ENCODE measurements around the gene PALD1.

The PALD1 gene

GRCh38 chr10:70504521-70505358, 26.2 kb downstream of the PALD1 start:
- no peaks in the 10 kb centered on the region for H3K27me3 ChIP-seq (replicated peaks; ENCODE audit: control insufficient read depth, insufficient read depth, low read length, poor library complexity, severe bottlenecking)
- H3K9me3 ChIP-seq (ENCODE audit: control insufficient read depth, low read length) = no peaks in the 10 kb centered on the region
- H3K4me3 ChIP-seq (ENCODE audit: insufficient read depth, low read depth, low read length, poor library complexity, severe bottlenecking) = no peak overlapping the region
- DNase-seq = no peak
- H3K36me3 ChIP-seq (ENCODE audit: control insufficient read depth, insufficient read depth, low read length) = no peaks in the 10 kb centered on the region
- H3K27ac ChIP-seq (ENCODE audit: insufficient read depth, low read length, poor library complexity, severe bottlenecking) = no peak overlapping the region
- H3K4me1 ChIP-seq (ENCODE audit: control insufficient read depth, insufficient read depth, low read length, poor library complexity, severe bottlenecking) = no peaks in the 10 kb centered on the region

GRCh38 chr10:70505908-70506307, 27.3 kb downstream of the PALD1 start:
- DNase-seq = no peak
- Histone ChIP-seq H3K27me3 (replicated peaks; ENCODE audit: control insufficient read depth, insufficient read depth, low read length, poor library complexity, severe bottlenecking) (no peaks in the 10 kb centered on the region), H3K9me3 (ENCODE audit: control insufficient read depth, low read length) (no peaks in the 10 kb centered on the region), H3K27ac (ENCODE audit: insufficient read depth, low read length, poor library complexity, severe bottlenecking) (no peak overlapping the region), H3K4me1 (ENCODE audit: control insufficient read depth, insufficient read depth, low read length, poor library complexity, severe bottlenecking) (no peaks in the 10 kb centered on the region), H3K36me3 (ENCODE audit: control insufficient read depth, insufficient read depth, low read length) (no peaks in the 10 kb centered on the region), H3K4me3 (ENCODE audit: insufficient read depth, low read depth, low read length, poor library complexity, severe bottlenecking) (no peak overlapping the region)

- H3K4me1 ChIP-seq (ENCODE audit: control insufficient read depth, insufficient read depth, low read length, poor library complexity, severe bottlenecking) = no peaks in the 10 kb centered on the region
- no peaks in the 10 kb centered on the region for H3K9me3 ChIP-seq (ENCODE audit: control insufficient read depth, low read length)
- H3K4me3 ChIP-seq (ENCODE audit: insufficient read depth, low read depth, low read length, poor library complexity, severe bottlenecking) = no peak overlapping the region
- H3K27ac ChIP-seq (ENCODE audit: insufficient read depth, low read length, poor library complexity, severe bottlenecking) = no peak overlapping the region
- DNase-seq = no peak
- H3K36me3 ChIP-seq (ENCODE audit: control insufficient read depth, insufficient read depth, low read length) = no peaks in the 10 kb centered on the region
- no peaks in the 10 kb centered on the region for H3K27me3 ChIP-seq (replicated peaks; ENCODE audit: control insufficient read depth, insufficient read depth, low read length, poor library complexity, severe bottlenecking)
These were observed 29.4 kb downstream of the PALD1 start for GRCh38 chr10:70507966-70508365.

- no peak overlapping the region for H3K27ac ChIP-seq (ENCODE audit: insufficient read depth, low read length, poor library complexity, severe bottlenecking)
- DNase-seq = no peak
- no peak overlapping the region for H3K4me3 ChIP-seq (ENCODE audit: insufficient read depth, low read depth, low read length, poor library complexity, severe bottlenecking)
- H3K9me3 ChIP-seq (ENCODE audit: control insufficient read depth, low read length) = no peaks in the 10 kb centered on the region
- H3K36me3 ChIP-seq (ENCODE audit: control insufficient read depth, insufficient read depth, low read length) = no peaks in the 10 kb centered on the region
- no peaks in the 10 kb centered on the region for H3K27me3 ChIP-seq (replicated peaks; ENCODE audit: control insufficient read depth, insufficient read depth, low read length, poor library complexity, severe bottlenecking)
- H3K4me1 ChIP-seq (ENCODE audit: control insufficient read depth, insufficient read depth, low read length, poor library complexity, severe bottlenecking) = no peaks in the 10 kb centered on the region
These were observed 30.6 kb downstream of the PALD1 start for GRCh38 chr10:70508912-70509756.

- Histone ChIP-seq H3K9me3 (ENCODE audit: control insufficient read depth, low read length) (no peaks in the 10 kb centered on the region), H3K27ac (ENCODE audit: insufficient read depth, low read length, poor library complexity, severe bottlenecking) (no peak overlapping the region), H3K27me3 (replicated peaks; ENCODE audit: control insufficient read depth, insufficient read depth, low read length, poor library complexity, severe bottlenecking) (no peaks in the 10 kb centered on the region), H3K4me1 (ENCODE audit: control insufficient read depth, insufficient read depth, low read length, poor library complexity, severe bottlenecking) (no peaks in the 10 kb centered on the region), H3K36me3 (ENCODE audit: control insufficient read depth, insufficient read depth, low read length) (no peaks in the 10 kb centered on the region), H3K4me3 (ENCODE audit: insufficient read depth, low read depth, low read length, poor library complexity, severe bottlenecking) (no peak overlapping the region)
- no peak for DNase-seq
These were observed 31.2 kb downstream of the PALD1 start for GRCh38 chr10:70509757-70510147.

GRCh38 chr10:70510453-70510852, 31.9 kb downstream of the PALD1 start:
- Histone ChIP-seq H3K9me3 (ENCODE audit: control insufficient read depth, low read length) (no peaks in the 10 kb centered on the region), H3K27me3 (replicated peaks; ENCODE audit: control insufficient read depth, insufficient read depth, low read length, poor library complexity, severe bottlenecking) (no peaks in the 10 kb centered on the region), H3K27ac (ENCODE audit: insufficient read depth, low read length, poor library complexity, severe bottlenecking) (no peak overlapping the region), H3K4me3 (ENCODE audit: insufficient read depth, low read depth, low read length, poor library complexity, severe bottlenecking) (no peak overlapping the region), H3K36me3 (ENCODE audit: control insufficient read depth, insufficient read depth, low read length) (no peaks in the 10 kb centered on the region), H3K4me1 (ENCODE audit: control insufficient read depth, insufficient read depth, low read length, poor library complexity, severe bottlenecking) (no peaks in the 10 kb centered on the region)
- no peak for DNase-seq

- no peak for DNase-seq
- Histone ChIP-seq H3K9me3 (ENCODE audit: control insufficient read depth, low read length) (no peaks in the 10 kb centered on the region), H3K4me1 (ENCODE audit: control insufficient read depth, insufficient read depth, low read length, poor library complexity, severe bottlenecking) (no peaks in the 10 kb centered on the region), H3K27me3 (replicated peaks; ENCODE audit: control insufficient read depth, insufficient read depth, low read length, poor library complexity, severe bottlenecking) (no peaks in the 10 kb centered on the region), H3K27ac (ENCODE audit: insufficient read depth, low read length, poor library complexity, severe bottlenecking) (no peak overlapping the region), H3K36me3 (ENCODE audit: control insufficient read depth, insufficient read depth, low read length) (no peaks in the 10 kb centered on the region), H3K4me3 (ENCODE audit: insufficient read depth, low read depth, low read length, poor library complexity, severe bottlenecking) (no peak overlapping the region)
These were observed 32.3 kb downstream of the PALD1 start for GRCh38 chr10:70510904-70511303.

- Histone ChIP-seq H3K4me1 (ENCODE audit: control insufficient read depth, insufficient read depth, low read length, poor library complexity, severe bottlenecking) (no peaks in the 10 kb centered on the region), H3K27me3 (replicated peaks; ENCODE audit: control insufficient read depth, insufficient read depth, low read length, poor library complexity, severe bottlenecking) (no peaks in the 10 kb centered on the region), H3K27ac (ENCODE audit: insufficient read depth, low read length, poor library complexity, severe bottlenecking) (no peak overlapping the region), H3K9me3 (ENCODE audit: control insufficient read depth, low read length) (no peaks in the 10 kb centered on the region), H3K36me3 (ENCODE audit: control insufficient read depth, insufficient read depth, low read length) (no peaks in the 10 kb centered on the region), H3K4me3 (ENCODE audit: insufficient read depth, low read depth, low read length, poor library complexity, severe bottlenecking) (no peak overlapping the region)
- DNase-seq = no peak
These were observed 33.6 kb downstream of the PALD1 start for GRCh38 chr10:70512149-70512639.

- Histone ChIP-seq H3K4me1 (ENCODE audit: control insufficient read depth, insufficient read depth, low read length, poor library complexity, severe bottlenecking) (no peaks in the 10 kb centered on the region), H3K9me3 (ENCODE audit: control insufficient read depth, low read length) (no peaks in the 10 kb centered on the region), H3K27ac (ENCODE audit: insufficient read depth, low read length, poor library complexity, severe bottlenecking) (no peak overlapping the region), H3K4me3 (ENCODE audit: insufficient read depth, low read depth, low read length, poor library complexity, severe bottlenecking) (no peak overlapping the region), H3K27me3 (replicated peaks; ENCODE audit: control insufficient read depth, insufficient read depth, low read length, poor library complexity, severe bottlenecking) (no peaks in the 10 kb centered on the region), H3K36me3 (ENCODE audit: control insufficient read depth, insufficient read depth, low read length) (no peaks in the 10 kb centered on the region)
- DNase-seq = no peak
These were observed 35.3 kb downstream of the PALD1 start for GRCh38 chr10:70513848-70514309.

GRCh38 chr10:70514591-70514990, 36.0 kb downstream of the PALD1 start:
- no peaks in the 10 kb centered on the region for H3K9me3 ChIP-seq (ENCODE audit: control insufficient read depth, low read length)
- no peaks in the 10 kb centered on the region for H3K4me1 ChIP-seq (ENCODE audit: control insufficient read depth, insufficient read depth, low read length, poor library complexity, severe bottlenecking)
- no peak overlapping the region for H3K4me3 ChIP-seq (ENCODE audit: insufficient read depth, low read depth, low read length, poor library complexity, severe bottlenecking)
- H3K36me3 ChIP-seq (ENCODE audit: control insufficient read depth, insufficient read depth, low read length) = no peaks in the 10 kb centered on the region
- H3K27ac ChIP-seq (ENCODE audit: insufficient read depth, low read length, poor library complexity, severe bottlenecking) = no peak overlapping the region
- H3K27me3 ChIP-seq (replicated peaks; ENCODE audit: control insufficient read depth, insufficient read depth, low read length, poor library complexity, severe bottlenecking) = no peaks in the 10 kb centered on the region
- no peak for DNase-seq
